Fibroblast of lung (primary cell): ENCODE measurements around the gene SYCN.

Source experiments
- CTCF ChIP-seq, 2 donors: IDR thresholded peaks in 1 of 2; conservative IDR thresholded peaks in 1 of 2; 1 replicate in 1 of 2; 2 replicates in 1 of 2; pipeline ENCODE4 v1.5.1; 2011 to 2012; ENCODE audit warnings: low read length in 2 of 2, control low read depth in 1 of 2, inconsistent platforms in 1 of 2, low read depth in 1 of 2, mild to moderate bottlenecking in 1 of 2
- EZH2 ChIP-seq: IDR thresholded peaks from 2 replicates; pipeline ENCODE4 v1.5.1; 2012; ENCODE audit warnings: low read length, control low read depth, mild to moderate bottlenecking; ENCODE audit errors: missing control alignments

GRCh38 chr19:39200803-39201115 lies 3.3 kb downstream of the SYCN start:
- TF ChIP-seq EZH2: no peak
- TF ChIP-seq CTCF (conservative IDR thresholded peaks at IDR 0.05 in 1 of 2, IDR thresholded peaks at IDR 0.05 in 1 of 2; ENCODE audit: low read depth in 1 of 2, low read length in 2 of 2): no peak
